ENCODE results near the gene ABCA1.

Gene ABCA1

DNA sequence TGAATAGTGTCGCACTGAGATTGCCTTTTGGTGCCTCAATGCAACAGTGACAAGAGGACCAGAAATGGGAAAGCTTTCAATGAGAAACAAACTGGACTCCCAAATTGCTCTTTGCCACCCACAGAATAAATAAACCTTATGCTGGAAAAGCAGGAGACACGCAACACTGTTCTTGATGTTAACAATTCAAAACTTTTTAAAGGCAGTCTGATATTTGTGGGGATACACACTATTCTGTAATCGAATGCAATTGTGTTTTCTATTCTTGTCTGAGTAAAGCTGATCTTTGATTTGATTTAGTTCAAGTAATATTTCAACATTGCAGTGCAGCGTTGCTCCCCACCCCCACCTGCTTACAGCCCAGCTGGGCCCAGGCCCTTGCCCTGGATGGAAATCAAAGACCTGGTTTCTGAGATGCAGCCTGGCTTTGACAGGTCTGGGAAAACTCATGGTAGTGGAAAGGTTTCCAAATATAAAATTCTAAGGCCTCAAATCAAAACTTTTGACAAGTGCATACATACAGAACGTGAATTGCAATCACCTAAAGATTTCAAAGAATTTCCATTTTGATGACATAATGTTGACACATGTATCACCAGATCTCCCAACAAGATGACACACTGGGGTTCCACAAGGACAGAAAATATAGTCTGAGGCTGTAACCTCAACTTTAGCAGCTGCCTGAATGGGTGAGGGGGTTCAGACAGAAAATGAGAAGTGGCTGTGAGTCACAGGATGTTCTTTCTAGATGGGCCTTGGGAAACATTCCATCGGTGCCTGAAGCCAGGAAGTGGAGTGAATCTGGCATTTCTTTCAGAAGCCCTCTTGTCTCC lies 55.1 kb downstream of the ABCA1 start:
- no peak overlapping the region for H3K4me3 ChIP-seq (ENCODE audit: low read length)
- peak; percentile 91 for DNase-seq (ENCODE audit: low read depth)
- TF ChIP-seq, protein P1, sequence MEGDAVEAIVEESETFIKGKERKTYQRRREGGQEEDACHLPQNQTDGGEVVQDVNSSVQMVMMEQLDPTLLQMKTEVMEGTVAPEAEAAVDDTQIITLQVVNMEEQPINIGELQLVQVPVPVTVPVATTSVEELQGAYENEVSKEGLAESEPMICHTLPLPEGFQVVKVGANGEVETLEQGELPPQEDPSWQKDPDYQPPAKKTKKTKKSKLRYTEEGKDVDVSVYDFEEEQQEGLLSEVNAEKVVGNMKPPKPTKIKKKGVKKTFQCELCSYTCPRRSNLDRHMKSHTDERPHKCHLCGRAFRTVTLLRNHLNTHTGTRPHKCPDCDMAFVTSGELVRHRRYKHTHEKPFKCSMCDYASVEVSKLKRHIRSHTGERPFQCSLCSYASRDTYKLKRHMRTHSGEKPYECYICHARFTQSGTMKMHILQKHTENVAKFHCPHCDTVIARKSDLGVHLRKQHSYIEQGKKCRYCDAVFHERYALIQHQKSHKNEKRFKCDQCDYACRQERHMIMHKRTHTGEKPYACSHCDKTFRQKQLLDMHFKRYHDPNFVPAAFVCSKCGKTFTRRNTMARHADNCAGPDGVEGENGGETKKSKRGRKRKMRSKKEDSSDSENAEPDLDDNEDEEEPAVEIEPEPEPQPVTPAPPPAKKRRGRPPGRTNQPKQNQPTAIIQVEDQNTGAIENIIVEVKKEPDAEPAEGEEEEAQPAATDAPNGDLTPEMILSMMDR (IDR thresholded peaks at IDR 0.05; ENCODE audit: insufficient read depth, low read depth, low read length, missing control alignments): no peak

DNA sequence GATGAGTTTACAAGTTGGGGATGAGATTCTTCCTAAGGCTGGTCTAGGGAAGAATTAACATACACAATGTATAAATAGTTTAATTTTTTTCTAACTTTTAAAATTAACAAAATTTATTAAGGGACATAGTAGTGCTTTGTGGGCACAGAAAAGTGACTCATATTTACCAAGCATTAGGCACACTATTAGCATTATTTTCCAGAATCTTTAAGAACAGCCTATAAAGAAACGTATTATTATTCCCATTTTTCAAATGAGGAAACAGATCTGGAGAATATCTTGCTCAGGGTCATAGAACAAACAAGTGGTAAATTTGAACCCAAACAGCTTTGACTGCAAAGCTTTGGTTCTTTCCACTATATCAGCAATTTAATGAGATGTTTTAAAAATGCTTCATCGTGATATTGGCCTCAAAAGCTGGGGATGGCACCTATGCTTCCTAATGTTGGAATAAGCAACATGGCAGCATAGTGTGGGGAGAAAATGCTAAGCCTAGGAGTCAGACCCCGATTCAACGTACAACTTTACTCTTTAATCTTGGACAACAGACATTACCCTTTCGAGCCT lies 55.9 kb downstream of the ABCA1 start:
- TF ChIP-seq, protein P1 (IDR thresholded peaks at IDR 0.05; ENCODE audit: insufficient read depth, low read depth, low read length, missing control alignments): no peak
- no peak overlapping the region for H3K4me3 ChIP-seq (ENCODE audit: low read length)
- no peak for DNase-seq (ENCODE audit: low read depth)

DNA sequence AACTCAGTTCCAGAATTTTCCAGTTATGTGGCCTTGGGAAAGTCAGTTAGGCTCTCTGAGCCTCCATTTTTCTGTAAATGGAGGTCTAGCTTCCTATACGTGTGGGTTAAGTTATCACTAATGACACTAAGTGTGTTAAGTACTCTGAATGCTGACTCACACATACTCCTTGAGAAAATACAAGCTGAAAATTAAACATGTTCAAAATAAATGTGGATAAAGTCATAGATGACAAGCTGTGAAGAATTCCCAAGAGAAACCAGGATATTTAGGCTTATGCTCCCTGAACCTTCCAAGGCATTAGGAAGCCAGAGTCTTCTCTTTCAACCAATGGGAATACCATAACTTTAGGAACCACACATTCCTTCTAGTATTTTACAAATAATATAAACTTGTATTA lies 58.1 kb downstream of the ABCA1 start:
- peak; percentile 23 for DNase-seq (ENCODE audit: low read depth)
- TF ChIP-seq, protein P1 (IDR thresholded peaks at IDR 0.05; ENCODE audit: insufficient read depth, low read depth, low read length, missing control alignments): no peak
- no peak overlapping the region for H3K4me3 ChIP-seq (ENCODE audit: low read length)

DNA sequence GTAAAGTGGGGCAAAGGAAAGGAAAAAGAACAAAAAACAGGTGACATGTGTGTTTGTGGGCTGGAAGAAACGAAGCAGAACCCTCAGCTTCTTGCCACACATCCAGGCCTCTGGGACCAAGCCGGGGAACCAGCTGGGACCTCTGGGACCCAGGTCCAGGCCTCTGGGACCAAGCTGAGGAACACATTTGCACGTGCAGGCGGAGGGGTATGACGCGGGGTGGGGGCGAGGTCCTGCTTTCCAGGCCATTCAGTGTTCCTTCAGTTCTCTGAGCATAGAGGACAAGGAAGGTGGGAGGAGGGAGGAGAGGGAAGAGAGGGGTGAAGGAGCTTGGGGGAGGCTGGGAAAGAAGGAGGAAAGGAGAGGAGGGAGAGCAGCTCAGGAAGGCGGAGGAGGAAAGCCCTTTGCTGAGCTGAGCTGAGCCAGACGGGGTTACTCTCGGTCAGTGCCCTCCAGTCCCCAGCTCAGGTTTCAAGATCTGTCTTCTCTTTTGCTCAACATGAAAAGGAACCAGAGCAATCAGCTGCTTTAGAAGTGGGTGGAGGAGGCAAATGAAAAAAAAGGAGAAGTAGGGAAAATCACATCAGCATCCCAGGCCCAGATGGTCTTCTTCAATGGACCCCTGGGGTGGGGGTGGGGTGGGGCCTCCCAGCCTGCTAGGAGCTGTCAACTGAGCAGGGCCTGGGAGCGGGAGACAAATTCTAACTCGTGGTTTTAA lies 59.1 kb downstream of the ABCA1 start:
- no peak overlapping the region for H3K4me3 ChIP-seq (ENCODE audit: low read length)
- DNase-seq (ENCODE audit: low read depth): peak; percentile 68
- TF ChIP-seq, protein P1 (IDR thresholded peaks at IDR 0.05; ENCODE audit: insufficient read depth, low read depth, low read length, missing control alignments): no peak

DNA sequence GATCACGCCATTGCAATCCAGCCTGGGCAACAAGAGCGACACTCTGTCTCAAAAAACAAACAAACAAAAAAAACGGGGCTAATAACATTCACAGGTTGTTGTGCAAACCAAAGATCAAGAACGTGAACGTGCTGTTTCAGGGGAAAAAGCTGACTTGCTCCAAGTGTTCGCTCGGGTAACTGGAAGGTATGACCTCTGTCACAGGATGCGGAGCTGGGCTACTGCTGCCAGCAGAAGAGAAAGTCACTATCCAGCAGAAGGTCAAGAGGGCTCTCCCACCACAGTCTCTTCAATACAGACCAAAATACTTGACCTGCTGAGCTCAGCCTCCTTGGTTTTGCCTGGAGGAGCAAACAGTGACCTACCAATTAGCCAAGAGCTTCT lies 59.7 kb downstream of the ABCA1 start:
- no peak for DNase-seq (ENCODE audit: low read depth)
- no peak overlapping the region for H3K4me3 ChIP-seq (ENCODE audit: low read length)
- TF ChIP-seq, protein P1 (IDR thresholded peaks at IDR 0.05; ENCODE audit: insufficient read depth, low read depth, low read length, missing control alignments): no peak

DNA sequence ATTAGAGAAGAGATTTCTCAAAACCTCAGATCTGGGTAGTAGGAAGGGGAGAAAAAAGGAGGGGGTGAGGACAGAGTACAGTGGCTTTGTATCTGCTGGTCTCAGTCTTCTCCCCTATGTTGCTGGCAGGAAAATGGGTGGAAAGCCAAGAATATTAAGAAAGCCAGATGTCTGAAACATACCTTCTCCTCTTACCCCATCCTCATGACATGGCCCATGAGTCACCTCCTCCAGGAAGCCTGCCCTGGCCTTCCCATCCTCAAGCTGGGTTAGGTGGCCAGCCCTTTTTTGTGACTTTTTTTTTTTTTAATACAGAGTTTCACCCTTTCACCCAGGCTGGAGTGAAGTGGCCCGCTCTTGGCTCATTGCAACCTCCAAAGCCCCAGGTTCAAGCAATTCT lies 61.8 kb downstream of the ABCA1 start:
- no peak overlapping the region for H3K4me3 ChIP-seq (ENCODE audit: low read length)
- TF ChIP-seq, protein P1 (IDR thresholded peaks at IDR 0.05; ENCODE audit: insufficient read depth, low read depth, low read length, missing control alignments): no peak
- peak; percentile 30 for DNase-seq (ENCODE audit: low read depth)

Data from epithelial cell of esophagus (primary cell).